GM18526 (cell line): Measurements from ENCODE around the gene GOLM1.

Source experiments
- POLR2A ChIP-seq: IDR thresholded peaks from 3 replicates; pipeline ENCODE4 v1.6.1; 2011; ENCODE audit not compliant: insufficient read length; ENCODE audit errors: extremely low read depth

GOLM1 gene

GRCh38 chr9:86093788-86094555, 5.4 kb downstream of the GOLM1 start:
- no peak for TF ChIP-seq POLR2A

GRCh38 chr9:86091477-86091876, 7.9 kb downstream of the GOLM1 start:
- no peak for TF ChIP-seq POLR2A

GRCh38 chr9:86082870-86083269, 16.5 kb downstream of the GOLM1 start:
- no peak for TF ChIP-seq POLR2A

GRCh38 chr9:86079865-86080469, 19.4 kb downstream of the GOLM1 start:
- no peak for TF ChIP-seq POLR2A

- no peak for TF ChIP-seq POLR2A
Measured at GRCh38 chr9:86079421-86079831, 19.9 kb downstream of the GOLM1 start.

GRCh38 chr9:86078731-86079130, 20.6 kb downstream of the GOLM1 start:
- no peak for TF ChIP-seq POLR2A

GRCh38 chr9:86077276-86077675, 22.1 kb downstream of the GOLM1 start:
- no peak for TF ChIP-seq POLR2A

GRCh38 chr9:86075132-86076109, 23.9 kb downstream of the GOLM1 start:
- no peak for TF ChIP-seq POLR2A

GRCh38 chr9:86073839-86074238, 25.5 kb downstream of the GOLM1 start:
- TF ChIP-seq POLR2A, result no peak

GRCh38 chr9:86072394-86072877, 26.9 kb downstream of the GOLM1 start:
- TF ChIP-seq POLR2A, result no peak

GRCh38 chr9:86069206-86069869, 30.0 kb downstream of the GOLM1 start:
- TF ChIP-seq POLR2A, result no peak

GRCh38 chr9:86064220-86064619, 35.1 kb downstream of the GOLM1 start:
- TF ChIP-seq POLR2A, result no peak

- no peak for TF ChIP-seq POLR2A
Measured at GRCh38 chr9:86062845-86063693, 36.3 kb downstream of the GOLM1 start.
